IPS-15b (cell line): ENCODE data around the gene MLX.

Source experiments
- H3K27me3 ChIP-seq: one replicate; pipeline ENCODE4 v1.6.1; 2013; ENCODE audit warnings: low read length; ENCODE audit not compliant: control insufficient read depth, insufficient read depth
- H3K36me3 ChIP-seq: one replicate; pipeline ENCODE4 v1.6.1; 2013; ENCODE audit warnings: low read length; ENCODE audit not compliant: control insufficient read depth, insufficient read depth
- H3K4me1 ChIP-seq: one replicate; pipeline ENCODE4 v1.6.1; 2013; ENCODE audit warnings: mild to moderate bottlenecking, low read length; ENCODE audit not compliant: control insufficient read depth, insufficient read depth
- H3K4me3 ChIP-seq: one replicate; pipeline ENCODE4 v1.5.1; 2013; ENCODE audit warnings: low read depth, low read length
- H3K9ac ChIP-seq: one replicate; pipeline ENCODE4 v1.6.1; 2013; ENCODE audit warnings: low read depth, mild to moderate bottlenecking, low read length
- H3K9me3 ChIP-seq: one replicate; pipeline ENCODE4 v1.6.1; 2013; ENCODE audit warnings: mild to moderate bottlenecking, low read length; ENCODE audit not compliant: control insufficient read depth, insufficient read depth

Gene MLX

DNA sequence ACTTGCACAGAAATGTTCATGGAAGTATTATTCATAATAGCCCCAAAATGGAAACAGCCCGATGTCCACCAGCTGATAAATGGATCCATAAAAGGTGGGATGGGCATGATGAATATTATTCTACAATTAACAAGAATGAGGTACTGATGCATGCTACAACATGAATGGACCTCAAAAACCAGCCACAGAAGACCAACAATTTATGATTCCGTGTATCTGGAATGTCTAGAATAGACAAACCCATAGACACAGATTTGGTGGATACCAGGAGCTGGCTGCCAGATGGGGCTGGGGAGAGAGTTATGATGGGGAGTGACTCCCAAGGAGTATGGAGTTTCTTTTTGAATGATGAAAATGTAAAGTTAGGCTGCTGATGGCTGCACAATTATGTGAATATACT is 41.7 kb upstream of the MLX start:
- no peak overlapping the region for H3K4me3 ChIP-seq
- H3K27me3 ChIP-seq, result no peaks in the 10 kb centered on the region
- H3K36me3 ChIP-seq, result peaks cover 3% of the 10 kb centered on the region
- no peak overlapping the region for H3K9ac ChIP-seq
- H3K4me1 ChIP-seq, result peaks cover 4% of the 10 kb centered on the region
- no peaks in the 10 kb centered on the region for H3K9me3 ChIP-seq

DNA sequence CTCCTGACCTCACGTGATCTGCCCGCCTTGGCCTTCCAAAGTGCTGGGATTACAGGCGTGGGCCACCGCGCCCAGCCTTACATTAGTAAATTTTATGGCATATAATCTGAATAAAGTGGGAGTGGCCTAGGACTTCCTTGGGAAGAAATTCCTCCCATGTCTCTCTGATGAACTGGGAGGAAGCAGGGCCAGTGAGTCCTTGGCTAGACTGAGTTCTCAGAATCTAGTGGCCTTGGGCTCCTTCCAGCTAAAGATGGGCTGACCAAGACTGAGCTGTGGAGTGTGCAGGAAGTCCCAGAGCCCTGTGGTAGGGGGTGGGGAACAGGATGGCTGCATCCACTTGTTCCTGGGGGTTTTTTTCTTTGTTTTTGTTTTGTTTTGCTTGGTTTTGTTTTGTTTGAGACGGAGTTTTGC is 40.9 kb upstream of the MLX start:
- Histone ChIP-seq H3K27me3 (peaks cover 3% of the 10 kb centered on the region), H3K4me1 (no peaks in the 10 kb centered on the region), H3K9ac (no peak overlapping the region), H3K4me3 (no peak overlapping the region), H3K36me3 (peaks cover 3% of the 10 kb centered on the region), H3K9me3 (no peaks in the 10 kb centered on the region)

DNA sequence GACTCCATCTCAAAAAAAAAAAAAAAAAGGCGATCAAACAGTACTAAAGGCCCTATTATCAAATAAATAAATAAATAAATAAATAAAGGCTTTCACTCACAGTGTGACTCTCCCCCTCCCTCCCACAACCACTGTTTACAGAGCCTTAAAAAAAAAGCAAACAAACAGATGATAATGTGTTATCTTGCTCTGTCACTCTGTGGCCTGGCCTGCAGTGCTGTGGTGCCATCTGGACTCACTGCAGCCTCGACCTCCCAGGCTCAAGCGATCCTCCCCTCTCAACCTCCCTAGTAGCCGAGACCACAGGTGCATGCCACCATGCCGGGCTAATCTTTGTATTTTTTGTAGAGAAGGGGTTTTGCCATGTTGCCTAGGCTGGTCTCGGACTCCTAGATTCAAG is 39.0 kb upstream of the MLX start:
- Histone ChIP-seq H3K9me3 (no peaks in the 10 kb centered on the region), H3K27me3 (peaks cover 9% of the 10 kb centered on the region), H3K36me3 (no peaks in the 10 kb centered on the region), H3K9ac (no peak overlapping the region), H3K4me3 (no peak overlapping the region), H3K4me1 (no peaks in the 10 kb centered on the region)

DNA sequence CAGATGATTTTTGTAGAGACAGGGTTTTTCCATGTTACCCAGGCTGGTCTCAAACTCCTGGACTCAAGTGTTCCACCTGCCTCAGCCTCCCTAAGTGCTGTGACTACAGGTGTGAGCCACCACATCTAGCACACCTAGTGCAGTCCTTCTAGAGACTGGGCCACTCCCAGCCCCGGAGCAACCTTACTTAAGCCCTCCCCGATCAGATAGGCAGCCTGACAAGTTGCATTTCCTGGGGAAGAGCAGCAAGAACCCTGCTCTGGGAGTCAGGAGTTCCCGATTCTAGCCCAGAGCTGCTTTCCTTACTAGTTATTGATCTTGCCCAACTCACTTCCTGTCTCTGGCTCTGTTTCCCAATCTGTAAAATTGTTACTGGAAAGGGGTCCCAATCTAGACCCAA is 37.8 kb upstream of the MLX start:
- H3K4me1 ChIP-seq, result no peaks in the 10 kb centered on the region
- H3K36me3 ChIP-seq, result no peaks in the 10 kb centered on the region
- no peak overlapping the region for H3K4me3 ChIP-seq
- peaks cover 12% of the 10 kb centered on the region for H3K27me3 ChIP-seq
- no peak overlapping the region for H3K9ac ChIP-seq
- H3K9me3 ChIP-seq, result no peaks in the 10 kb centered on the region

DNA sequence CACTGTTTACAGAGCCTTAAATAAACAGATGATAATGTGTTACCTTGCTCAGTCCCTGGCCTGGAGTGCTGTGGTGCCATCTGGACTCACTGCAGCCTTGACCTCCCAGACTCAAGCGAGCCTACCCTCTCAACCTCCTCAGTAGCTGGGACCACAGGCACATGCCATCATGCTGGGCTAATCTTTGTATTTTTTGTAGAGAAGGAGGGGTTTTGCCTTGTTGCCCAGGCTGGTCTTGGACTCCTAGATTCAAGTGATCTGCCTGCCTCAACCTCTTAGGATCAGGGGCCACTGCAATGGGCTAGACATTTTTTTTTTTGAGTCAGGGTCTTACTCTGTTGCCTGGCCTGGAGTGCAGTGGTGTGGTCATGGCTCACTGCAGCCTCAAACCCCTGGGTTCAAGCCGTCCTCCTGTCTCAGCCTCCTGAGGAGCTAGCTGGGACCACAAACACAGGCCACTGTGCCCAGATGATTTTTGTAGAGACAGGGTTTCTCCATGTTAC is 35.9 kb upstream of the MLX start:
- Histone ChIP-seq H3K9me3 (no peaks in the 10 kb centered on the region), H3K27me3 (peaks cover 12% of the 10 kb centered on the region), H3K4me1 (peaks cover 8% of the 10 kb centered on the region), H3K4me3 (no peak overlapping the region), H3K36me3 (no peaks in the 10 kb centered on the region), H3K9ac (no peak overlapping the region)

DNA sequence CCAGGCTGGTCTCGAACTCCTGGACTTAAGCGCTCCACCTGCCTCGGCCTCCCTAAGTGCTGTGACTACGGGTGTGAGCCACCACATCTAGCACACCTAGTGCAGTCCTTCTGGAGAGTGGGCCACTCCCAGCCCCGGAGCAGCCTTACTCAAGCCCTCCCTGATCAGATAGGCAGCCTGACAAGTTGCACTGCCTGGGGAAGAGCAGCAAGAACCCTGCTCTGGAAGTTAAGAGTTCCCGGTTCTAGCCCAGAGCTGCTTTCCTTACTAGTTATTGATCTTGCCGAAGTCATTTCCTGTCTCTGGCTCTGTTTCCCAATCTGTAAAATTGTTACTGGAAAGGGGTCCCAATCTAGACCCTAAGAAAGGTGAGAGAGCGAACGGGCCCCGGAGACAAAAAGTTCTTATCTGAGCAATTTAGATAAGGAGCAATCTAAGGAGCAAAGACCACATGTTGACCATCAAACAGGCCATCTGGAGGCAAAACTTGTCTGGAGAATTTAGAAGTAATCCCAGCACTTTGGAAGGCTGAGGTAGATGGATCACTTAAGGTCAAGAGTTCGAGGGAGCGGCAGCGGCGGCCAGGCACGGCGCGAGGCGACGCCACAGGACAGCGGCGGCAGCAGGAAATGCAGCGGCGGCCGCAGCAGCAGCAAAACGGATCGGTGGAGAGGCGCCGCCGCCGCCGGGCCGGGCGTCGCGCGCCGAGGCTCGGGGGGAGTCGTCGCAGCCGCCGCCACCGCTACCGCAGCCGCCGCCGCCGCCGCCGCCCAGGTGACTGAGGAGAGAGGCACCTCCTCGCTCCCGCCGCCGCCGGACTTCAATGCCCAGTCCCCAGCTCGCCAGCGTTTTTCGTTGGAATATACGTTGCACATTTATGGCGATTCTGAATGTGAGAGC is 35.2 kb upstream of the MLX start:
- Histone ChIP-seq H3K9ac (no peak overlapping the region), H3K27me3 (peaks cover 12% of the 10 kb centered on the region), H3K9me3 (no peaks in the 10 kb centered on the region), H3K4me1 (peaks cover 8% of the 10 kb centered on the region), H3K36me3 (no peaks in the 10 kb centered on the region), H3K4me3 (peak overlapping the region; percentile 20)

DNA sequence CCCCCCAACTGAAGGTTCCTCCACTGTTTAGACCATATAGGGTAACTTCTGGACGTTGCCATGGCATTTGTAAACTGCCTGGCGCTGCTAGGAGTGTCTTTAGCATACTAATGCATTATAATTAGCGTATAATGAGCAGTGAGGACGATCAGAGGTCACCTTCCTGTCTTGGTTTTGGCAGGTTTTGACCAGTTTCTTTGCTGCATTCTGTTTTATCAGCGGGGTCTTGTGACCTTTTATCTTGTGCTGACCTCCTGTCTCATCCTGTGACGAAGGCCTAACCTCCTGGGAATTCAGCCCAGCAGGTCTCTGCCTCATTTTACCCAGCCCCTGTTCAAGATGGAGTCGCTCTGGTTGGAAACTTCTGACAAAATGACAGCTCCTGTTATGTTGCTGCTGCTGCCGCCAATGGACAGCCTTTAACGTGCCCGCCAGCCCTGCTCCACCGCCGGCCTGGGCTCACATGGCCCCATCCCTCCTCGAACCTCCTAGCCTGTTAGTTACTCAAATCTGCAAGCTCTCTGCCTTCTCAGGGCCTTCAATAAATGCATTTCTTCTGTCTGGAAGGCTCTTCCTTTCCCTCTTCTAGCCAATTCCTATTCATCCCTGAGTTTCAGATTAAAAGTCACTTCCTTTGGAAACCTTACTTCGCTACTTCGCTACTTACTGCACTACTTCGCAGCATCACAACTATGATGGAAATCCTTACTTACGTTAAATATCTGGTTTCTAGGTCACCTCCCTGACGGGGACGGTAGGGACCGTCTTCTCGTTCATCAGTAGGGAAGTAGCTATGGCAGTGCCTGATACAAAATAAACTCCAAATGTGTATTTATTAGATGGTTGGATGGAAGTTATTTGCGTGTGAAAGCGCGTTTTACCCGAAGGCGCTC is 31.5 kb upstream of the MLX start:
- Histone ChIP-seq H3K9ac (no peak overlapping the region), H3K4me1 (peaks cover 8% of the 10 kb centered on the region), H3K4me3 (peak overlapping the region; percentile 45), H3K27me3 (peaks cover 12% of the 10 kb centered on the region), H3K9me3 (no peaks in the 10 kb centered on the region), H3K36me3 (peaks cover 14% of the 10 kb centered on the region)

DNA sequence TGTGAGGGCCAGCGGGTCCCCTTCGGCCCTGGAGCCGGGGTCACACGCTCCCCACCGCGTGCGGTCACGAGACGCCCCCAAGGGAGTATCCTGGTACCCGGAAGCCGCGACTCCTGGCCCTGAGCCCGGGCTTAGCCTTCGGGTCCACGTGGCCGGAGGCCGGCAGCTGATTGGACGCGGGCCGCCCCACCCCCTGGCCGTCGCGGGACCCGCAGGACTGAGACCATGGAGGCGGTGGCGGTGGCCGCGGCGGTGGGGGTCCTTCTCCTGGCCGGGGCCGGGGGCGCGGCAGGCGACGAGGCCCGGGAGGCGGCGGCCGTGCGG is 30.9 kb upstream of the MLX start, which contains the start of gene NAGLU:
NAGLU (plus strand) TSS at position 194 of the 324 bp plus-strand sequence; CDS start at position 226, 32 bp downstream.
- Histone ChIP-seq H3K9ac (peak within 1 kb of the TSS; percentile 48), H3K36me3 (peaks cover 16% of the 10 kb centered on the region), H3K4me3 (peak within 1 kb of the TSS; percentile 70), H3K9me3 (no peaks in the 10 kb centered on the region), H3K27me3 (peaks cover 8% of the 10 kb centered on the region), H3K4me1 (peaks cover 8% of the 10 kb centered on the region)

DNA sequence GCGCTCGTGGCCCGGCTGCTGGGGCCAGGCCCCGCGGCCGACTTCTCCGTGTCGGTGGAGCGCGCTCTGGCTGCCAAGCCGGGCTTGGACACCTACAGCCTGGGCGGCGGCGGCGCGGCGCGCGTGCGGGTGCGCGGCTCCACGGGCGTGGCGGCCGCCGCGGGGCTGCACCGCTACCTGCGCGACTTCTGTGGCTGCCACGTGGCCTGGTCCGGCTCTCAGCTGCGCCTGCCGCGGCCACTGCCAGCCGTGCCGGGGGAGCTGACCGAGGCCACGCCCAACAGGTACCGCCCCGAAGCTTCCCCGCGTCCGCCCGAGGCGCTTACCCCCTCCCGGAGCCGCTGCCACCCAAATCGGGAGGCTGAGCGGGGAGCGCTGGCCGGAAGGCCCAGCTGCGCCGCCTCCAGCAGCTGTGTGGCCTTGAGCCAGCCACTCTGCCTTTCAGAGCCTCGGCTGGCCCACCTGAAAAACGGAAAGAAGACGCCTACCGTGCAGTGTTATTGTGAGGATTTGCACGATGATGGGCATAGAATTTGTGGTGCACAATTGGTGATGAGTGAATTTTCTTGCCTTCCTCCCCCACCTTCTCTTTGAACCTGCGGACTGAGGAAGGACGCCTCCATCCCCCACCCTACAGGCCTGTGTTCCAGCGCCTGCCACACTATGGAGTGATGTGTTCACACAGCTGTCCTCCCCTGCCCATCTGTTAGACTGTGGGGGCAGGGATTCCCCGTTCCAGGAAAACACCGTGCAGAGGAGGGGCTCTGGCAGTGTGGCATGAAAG is 30.3 kb upstream of the MLX start:
- Histone ChIP-seq H3K4me1 (peaks cover 8% of the 10 kb centered on the region), H3K36me3 (peaks cover 20% of the 10 kb centered on the region), H3K4me3 (peak overlapping the region; percentile 70)

DNA sequence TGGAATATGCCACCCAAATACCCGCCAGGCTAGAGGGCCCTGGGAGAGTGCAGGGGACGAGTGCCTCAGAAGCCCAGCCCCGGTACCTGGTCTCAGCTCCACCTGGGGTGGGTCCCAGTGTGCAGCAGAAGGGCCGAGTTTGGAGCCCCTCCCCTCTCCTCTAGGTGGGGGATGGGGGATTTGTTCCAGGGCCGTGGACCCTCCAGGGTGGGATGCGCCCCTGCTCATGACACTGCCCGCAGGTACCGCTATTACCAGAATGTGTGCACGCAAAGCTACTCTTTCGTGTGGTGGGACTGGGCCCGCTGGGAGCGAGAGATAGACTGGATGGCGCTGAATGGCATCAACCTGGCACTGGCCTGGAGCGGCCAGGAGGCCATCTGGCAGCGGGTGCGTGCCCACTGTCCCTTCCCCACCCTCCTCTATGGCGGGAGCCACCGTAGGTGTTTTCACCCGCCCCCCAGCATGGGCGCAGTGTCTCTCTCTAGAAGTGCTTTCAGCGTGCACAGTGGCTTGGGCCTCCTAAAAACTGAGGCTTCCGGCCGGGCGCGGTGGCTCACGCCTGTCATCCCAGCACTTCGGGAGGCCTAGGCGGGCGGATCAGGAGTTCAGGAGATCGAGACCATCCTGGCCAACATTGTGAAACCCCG is 29.6 kb upstream of the MLX start:
- peaks cover 3% of the 10 kb centered on the region for H3K27me3 ChIP-seq
- no peaks in the 10 kb centered on the region for H3K9me3 ChIP-seq
- peak overlapping the region; percentile 48 for H3K9ac ChIP-seq
- peaks cover 8% of the 10 kb centered on the region for H3K4me1 ChIP-seq
- peaks cover 20% of the 10 kb centered on the region for H3K36me3 ChIP-seq
- peak overlapping the region; percentile 70 for H3K4me3 ChIP-seq

More for the DNA sequence above, 30.3 kb upstream of the MLX start:
- peaks cover 3% of the 10 kb centered on the region for H3K27me3 ChIP-seq
- no peaks in the 10 kb centered on the region for H3K9me3 ChIP-seq
- peak overlapping the region; percentile 48 for H3K9ac ChIP-seq
